Activated T-cell treated with anti-CD3 and anti-CD28 coated beads, Interleukin-2, amount 50 U/mL, for 24 hours (primary cell): Measurements from ENCODE around the gene DDX17.

Source experiments
- DNase-seq: peaks from one replicate; pipeline ENCODE4 v3.0.0-alpha.2; 2020
- H3K27ac Mint-ChIP-seq: 2 replicates; pipeline ENCODE4 v1.8.0; 2020; ENCODE audit warnings: mild to moderate bottlenecking, mixed read lengths
- H3K27me3 Mint-ChIP-seq: 2 replicates; pipeline ENCODE4 v1.8.0; 2020; ENCODE audit warnings: mixed read lengths
- H3K36me3 Mint-ChIP-seq: 2 replicates; pipeline ENCODE4 v1.8.0; 2020; ENCODE audit warnings: low read depth, mixed read lengths
- H3K4me1 Mint-ChIP-seq: 2 replicates; pipeline ENCODE4 v1.8.0; 2020; ENCODE audit warnings: low read depth, mixed read lengths
- H3K4me3 Mint-ChIP-seq: 2 replicates; pipeline ENCODE4 v1.8.0; 2020; ENCODE audit warnings: mild to moderate bottlenecking, moderate library complexity, mixed read lengths
- H3K9me3 Mint-ChIP-seq: 2 replicates; pipeline ENCODE4 v1.8.0; 2020; ENCODE audit warnings: mixed read lengths

DDX17 gene

DNA sequence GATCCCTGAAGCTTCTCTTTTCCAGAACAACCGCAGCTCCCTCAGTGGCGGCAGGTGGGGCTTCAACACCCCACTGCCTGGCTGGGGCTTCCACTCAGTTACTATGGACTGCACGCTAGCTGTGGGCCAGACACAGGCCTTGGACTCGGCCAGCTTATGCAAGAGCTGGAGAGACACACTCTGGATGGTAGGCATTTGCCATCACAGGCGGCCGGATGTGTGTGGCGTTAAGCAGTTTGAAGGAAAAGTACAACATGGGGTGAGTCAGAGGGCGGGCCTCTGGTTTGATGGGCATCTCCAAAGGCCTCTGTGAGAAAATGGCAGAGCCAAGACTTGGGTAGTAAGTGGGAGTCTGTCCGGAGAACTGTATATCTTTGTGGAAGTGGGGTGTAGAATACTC lies 68.7 kb downstream of the DDX17 start:
- Mint-ChIP-seq H3K36me3 (no peaks in the 10 kb centered on the region), H3K4me3 (no peak overlapping the region), H3K9me3 (no peaks in the 10 kb centered on the region), H3K27me3 (no peaks in the 10 kb centered on the region), H3K27ac (no peak overlapping the region), H3K4me1 (no peaks in the 10 kb centered on the region)
- no peak for DNase-seq

DNA sequence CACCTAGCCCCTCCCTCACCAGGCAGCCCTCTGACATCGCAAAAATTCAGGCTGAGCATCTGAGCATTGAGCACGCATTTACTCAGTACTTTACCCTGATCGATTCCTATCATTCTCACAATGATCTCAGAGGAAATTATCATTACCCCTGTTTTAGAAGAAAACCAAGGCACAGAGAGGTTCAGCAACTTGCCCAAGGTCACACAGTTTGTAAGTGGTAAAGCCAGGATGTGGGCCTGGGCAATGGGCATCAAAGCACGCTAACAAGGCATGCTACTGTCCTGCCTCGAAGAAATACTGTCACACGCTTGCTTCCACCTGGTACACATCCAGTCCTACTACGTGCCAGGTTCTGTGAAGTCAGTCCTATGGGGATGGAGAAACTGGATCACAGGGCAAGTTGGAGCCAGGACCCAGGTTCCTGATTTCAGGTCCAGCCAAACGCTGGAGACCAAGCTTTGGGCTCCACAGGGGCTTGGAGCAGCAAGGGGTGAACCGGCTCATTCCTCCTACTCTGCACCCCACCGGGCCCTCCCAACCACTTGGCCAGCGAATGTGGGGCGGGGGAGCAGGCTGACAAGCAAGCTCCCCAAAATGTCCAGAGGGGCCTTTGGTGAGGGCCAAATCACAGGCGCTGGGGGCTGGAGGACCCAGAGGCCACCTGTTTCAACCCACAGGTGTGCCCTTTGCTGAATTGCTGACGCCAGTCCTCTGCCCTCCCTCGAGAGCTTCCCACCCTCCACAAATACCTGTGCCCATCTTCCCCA lies 69.3 kb downstream of the DDX17 start:
- Mint-ChIP-seq H3K27me3 (no peaks in the 10 kb centered on the region), H3K4me3 (no peak overlapping the region), H3K4me1 (no peaks in the 10 kb centered on the region), H3K9me3 (no peaks in the 10 kb centered on the region), H3K36me3 (no peaks in the 10 kb centered on the region), H3K27ac (no peak overlapping the region)
- no peak for DNase-seq

DNA sequence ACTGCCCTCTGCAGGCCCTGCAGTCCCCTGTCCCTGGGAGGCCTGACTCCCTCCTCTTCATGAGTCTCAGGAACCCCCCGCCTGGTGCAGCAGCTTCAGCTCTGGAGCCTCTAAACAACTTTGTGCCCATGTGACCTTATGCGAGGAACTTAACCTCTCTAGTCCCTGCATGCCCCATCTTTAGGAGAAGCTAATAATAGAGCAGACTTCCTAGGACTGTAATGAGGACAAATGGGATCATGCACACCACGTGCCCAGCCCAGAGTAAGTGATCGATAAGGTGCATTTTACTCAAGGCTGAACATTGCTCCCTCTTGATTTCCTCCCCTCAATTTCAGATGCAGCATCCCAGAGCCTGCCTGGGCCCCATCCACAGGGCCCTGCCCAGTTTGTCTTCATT lies 70.1 kb downstream of the DDX17 start:
- DNase-seq, result no peak
- no peaks in the 10 kb centered on the region for H3K36me3 Mint-ChIP-seq
- H3K4me3 Mint-ChIP-seq, result no peak overlapping the region
- H3K4me1 Mint-ChIP-seq, result no peaks in the 10 kb centered on the region
- no peaks in the 10 kb centered on the region for H3K9me3 Mint-ChIP-seq
- H3K27ac Mint-ChIP-seq, result no peak overlapping the region
- H3K27me3 Mint-ChIP-seq, result no peaks in the 10 kb centered on the region

DNA sequence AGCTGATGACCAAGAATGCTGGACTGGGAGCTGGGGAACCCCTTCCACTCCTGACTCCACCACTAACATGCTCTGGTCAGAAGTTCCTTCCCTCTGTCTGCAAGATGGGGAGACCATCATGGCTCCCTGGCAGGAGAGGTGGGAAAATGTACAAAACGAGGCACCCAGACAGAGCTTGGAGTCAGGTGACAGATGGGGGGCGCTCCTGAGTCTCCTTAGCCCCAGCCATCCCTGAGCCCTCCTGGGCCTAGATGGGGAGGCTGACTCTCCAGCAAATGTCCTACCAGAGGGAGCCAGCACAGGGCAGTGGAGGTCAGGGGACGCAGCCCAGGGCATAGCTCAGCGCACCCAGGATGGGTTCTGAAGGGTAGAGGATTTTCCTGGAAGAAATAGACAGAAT lies 71.1 kb downstream of the DDX17 start:
- Mint-ChIP-seq H3K9me3 (no peaks in the 10 kb centered on the region), H3K36me3 (no peaks in the 10 kb centered on the region), H3K4me3 (no peak overlapping the region), H3K27me3 (no peaks in the 10 kb centered on the region), H3K27ac (no peak overlapping the region), H3K4me1 (no peaks in the 10 kb centered on the region)
- no peak for DNase-seq

DNA sequence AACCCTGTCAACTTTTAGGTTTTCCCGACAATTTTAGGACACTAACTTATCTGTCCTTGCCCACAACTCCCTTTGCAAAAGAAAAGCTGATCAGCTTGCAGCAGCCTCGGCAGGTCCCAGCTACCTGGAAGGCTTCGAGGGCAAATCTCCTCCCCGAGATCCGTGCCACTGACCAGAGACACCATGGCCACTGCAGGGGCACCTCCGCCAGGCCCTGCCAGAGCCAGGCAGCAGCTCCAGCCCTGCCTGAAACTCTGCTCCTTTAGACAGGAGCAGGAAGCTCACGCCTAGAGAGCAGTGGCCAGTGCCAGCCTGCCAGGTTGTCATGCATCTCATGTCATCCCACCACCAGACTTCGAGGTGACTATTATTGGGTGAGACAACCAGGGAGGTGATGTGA lies 72.2 kb downstream of the DDX17 start:
- Mint-ChIP-seq H3K4me3 (no peak overlapping the region), H3K27me3 (no peaks in the 10 kb centered on the region), H3K36me3 (no peaks in the 10 kb centered on the region), H3K27ac (no peak overlapping the region), H3K9me3 (no peaks in the 10 kb centered on the region), H3K4me1 (no peaks in the 10 kb centered on the region)
- DNase-seq, result no peak
